Keratinocyte (primary cell): Measurements from ENCODE around the gene ATP5IF1. TPM values are rescaled to one million over a fixed set of nuclear protein-coding genes. Genes with fewer than 3 reads are reported as not detected.

Experiments
- DNase-seq: peaks from one replicate; pipeline ENCODE4 v3.0.0-alpha.2; 2011; ENCODE audit warnings: low read depth, missing footprints, low spot score
- FAIRE-seq: peaks from 2 replicates; lab custom pipeline; 2011; peaks lifted over from hg19 to GRCh38; lab: Jason Lieb, UNC
- H2AFZ ChIP-seq: 2 replicates; pipeline ENCODE4 v1.6.0; 2012; ENCODE audit warnings: low read length, control low read depth, inconsistent platforms; ENCODE audit not compliant: control insufficient read depth
- H3K27ac ChIP-seq: 2 replicates; pipeline ENCODE4 v1.5.1; 2011; ENCODE audit warnings: low read length; ENCODE audit not compliant: control insufficient read depth, insufficient read depth
- H3K27me3 ChIP-seq: 3 replicates; pipeline ENCODE4 v1.6.0; 2011; ENCODE audit warnings: low read length; ENCODE audit not compliant: control insufficient read depth, insufficient read depth; ENCODE audit errors: extremely low read depth
- H3K36me3 ChIP-seq, 2 experiments: 2 replicates in 1 of 2; 3 replicates in 1 of 2; pipeline ENCODE4 v1.5.1; 2011; ENCODE audit warnings: low read length in 2 of 2, mild to moderate bottlenecking in 1 of 2; ENCODE audit not compliant: control insufficient read depth in 2 of 2, insufficient read depth in 2 of 2; ENCODE audit errors: extremely low read depth in 1 of 2
- H3K4me1 ChIP-seq: 3 replicates; pipeline ENCODE4 v1.5.1; 2011; ENCODE audit warnings: low read length; ENCODE audit not compliant: control insufficient read depth, insufficient read depth; ENCODE audit errors: extremely low read depth
- H3K4me2 ChIP-seq: 3 replicates; pipeline ENCODE4 v1.6.0; 2011; ENCODE audit warnings: low read depth, low read length; ENCODE audit not compliant: control insufficient read depth, insufficient read depth; ENCODE audit errors: extremely low read depth
- H3K4me3 ChIP-seq, 3 experiments: fragments of 200-600 bp in 1 of 3; sonication (generic) in 1 of 3; 2 replicates in 2 of 3; 3 replicates in 1 of 3; pipeline ENCODE4 v1.5.1; 2011 to 2016; ENCODE audit warnings: low read length in 3 of 3, mild to moderate bottlenecking in 3 of 3, control low read depth in 2 of 3, inconsistent platforms in 1 of 3, low read depth in 1 of 3, mixed read lengths in 1 of 3, mixed run types in 1 of 3, moderate library complexity in 1 of 3; ENCODE audit not compliant: control insufficient read depth in 2 of 3, insufficient read depth in 2 of 3; ENCODE audit errors: extremely low read depth in 1 of 3
- H3K79me2 ChIP-seq: 2 replicates; pipeline ENCODE4 v1.6.0; 2012; ENCODE audit warnings: low read length; ENCODE audit not compliant: control insufficient read depth, insufficient read depth
- H3K9ac ChIP-seq: 3 replicates; pipeline ENCODE4 v1.6.0; 2011; ENCODE audit warnings: low read length; ENCODE audit not compliant: control insufficient read depth, insufficient read depth; ENCODE audit errors: extremely low read depth
- H3K9me1 ChIP-seq: 3 replicates; pipeline ENCODE4 v1.6.0; 2011; ENCODE audit warnings: low read length; ENCODE audit not compliant: control insufficient read depth, insufficient read depth; ENCODE audit errors: extremely low read depth
- H3K9me3 ChIP-seq: 2 replicates; pipeline ENCODE4 v1.5.1; 2012; ENCODE audit warnings: low read depth, low read length; ENCODE audit not compliant: control insufficient read depth
- H4K20me1 ChIP-seq: 3 replicates; pipeline ENCODE4 v1.6.0; 2011; ENCODE audit warnings: low read length; ENCODE audit not compliant: control insufficient read depth, insufficient read depth; ENCODE audit errors: extremely low read depth
- CTCF ChIP-seq, 3 experiments: IDR thresholded peaks in 1 of 3; conservative IDR thresholded peaks in 1 of 3; optimal IDR thresholded peaks in 1 of 3; 2 replicates in 2 of 3; 3 replicates in 1 of 3; pipeline versions ENCODE3 to v1.5.1; 2011; ENCODE audit warnings: low read length in 3 of 3, mild to moderate bottlenecking in 3 of 3, moderate library complexity in 2 of 3, control low read depth in 1 of 3, inconsistent platforms in 1 of 3; ENCODE audit not compliant: insufficient read depth in 2 of 3; ENCODE audit errors: extremely low read depth in 1 of 3
- EZH2 ChIP-seq: IDR thresholded peaks from one replicate; pipeline ENCODE4 v1.6.1; 2012; ENCODE audit warnings: inconsistent platforms, mild to moderate bottlenecking, low read length, moderate library complexity
- dilution Hi-C: fragments of 300-500 bp; cut with MboI; formaldehyde crosslinking; loops from one replicate; pipeline ENCODE4 v1.7.0; 2020; ENCODE audit warnings: low sequenced_read_pairs; ENCODE audit not compliant: extremely low pct_ligation_motif_present
- polyA plus RNA-seq, 5 experiments: library from polyadenylated mRNA; depleted of rRNA in 3 of 5; stranded (reverse) in 3 of 5; stranded (forward) in 1 of 5; unstranded in 1 of 5; fragments of >200 nt; gene quantifications; 1 replicate in 1 of 5; 2 replicates in 3 of 5; 3 replicates in 1 of 5; pipeline versions ENCODE4 v1.2.1 to v1.2.3, GENCODE V29; 2011 to 2012; ENCODE audit warnings: missing spikeins in 2 of 5, low read depth in 1 of 5, low replicate concordance in 1 of 5

Gene ATP5IF1
- polyA plus RNA-seq, 1 donor (not counting 4 experiments of a cell fraction or from before 2014, with no cell fraction given): 332 TPM

DNA sequence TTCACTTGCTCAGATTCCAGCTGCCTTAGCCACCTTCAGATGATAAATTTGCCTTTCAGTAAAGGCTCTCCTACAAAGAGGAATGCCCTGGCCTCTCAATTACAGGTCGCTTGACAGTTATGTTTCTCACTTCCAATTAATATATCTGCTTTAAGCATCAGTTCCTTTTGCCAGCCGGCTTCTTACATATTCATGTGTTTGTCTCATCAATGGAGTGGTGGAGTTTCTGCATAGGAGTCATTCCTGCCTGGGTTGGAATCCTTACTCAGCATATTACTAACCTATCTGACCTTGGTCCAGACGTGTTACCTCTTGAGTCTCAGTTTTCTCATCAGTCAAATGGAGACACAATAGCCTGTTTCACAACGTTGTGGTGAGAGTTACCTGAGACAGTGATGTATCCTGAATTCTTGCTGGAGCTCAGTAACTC is 14.0 kb downstream of the ATP5IF1 start:
- dilution Hi-C loops: no loop called here
- peak; percentile 62 for FAIRE-seq
- no peak for DNase-seq
- Histone ChIP-seq H3K9me1 (no peaks in the 10 kb centered on the region), H3K9ac (peak overlapping the region; percentile 63), H3K79me2 (no peaks in the 10 kb centered on the region), H3K36me3 (no peaks in the 10 kb centered on the region), H3K9me3 (no peaks in the 10 kb centered on the region), H3K27me3 (no peaks in the 10 kb centered on the region), H3K4me1 (peaks cover 36% of the 10 kb centered on the region), H4K20me1 (no peaks in the 10 kb centered on the region), H2AFZ (no peak overlapping the region), H3K27ac (peak overlapping the region; percentile 95), H3K4me2 (peak overlapping the region; percentile 93), H3K4me3 (peak overlapping the region in 1 of 3 experiments; percentile 0)
- TF ChIP-seq CTCF (optimal IDR thresholded peaks at IDR 0.05 in 1 of 3, IDR thresholded peaks at IDR 0.05 in 1 of 3, conservative IDR thresholded peaks at IDR 0.05 in 1 of 3; ENCODE audit: extremely low read depth in 1 of 3, insufficient read depth in 2 of 3, low read length in 3 of 3): no peak

- Histone ChIP-seq H3K9ac (no peak overlapping the region), H3K79me2 (peaks cover 20% of the 10 kb centered on the region), H3K9me1 (no peaks in the 10 kb centered on the region), H3K27ac (no peak overlapping the region), H4K20me1 (peaks cover 7% of the 10 kb centered on the region), H3K4me1 (peaks cover 12% of the 10 kb centered on the region), H3K36me3 (peaks cover 0 to 8% of the 10 kb centered on the region in 2 experiments), H2AFZ (no peak overlapping the region), H3K4me3 (no peak overlapping the region), H3K27me3 (no peaks in the 10 kb centered on the region), H3K4me2 (no peak overlapping the region), H3K9me3 (no peaks in the 10 kb centered on the region)
- DNase-seq (no peak), FAIRE-seq (no peak)
- no peak for TF ChIP-seq EZH2
- TF ChIP-seq CTCF (optimal IDR thresholded peaks at IDR 0.05 in 1 of 3, IDR thresholded peaks at IDR 0.05 in 1 of 3, conservative IDR thresholded peaks at IDR 0.05 in 1 of 3; ENCODE audit: extremely low read depth in 1 of 3, insufficient read depth in 2 of 3, low read length in 3 of 3): no peak
- dilution Hi-C loops: no loop called here
These were observed 20.4 kb downstream of the ATP5IF1 start for GRCh38 chr1:28256197-28256827.
